Keratinocyte (primary cell): ENCODE results near the gene FAM221B.

Experiments
- CTCF ChIP-seq, 3 experiments: IDR thresholded peaks in 1 of 3; conservative IDR thresholded peaks in 1 of 3; optimal IDR thresholded peaks in 1 of 3; 2 replicates in 2 of 3; 3 replicates in 1 of 3; pipeline versions ENCODE3 to v1.5.1; 2011; ENCODE audit warnings: low read length in 3 of 3, mild to moderate bottlenecking in 3 of 3, moderate library complexity in 2 of 3, control low read depth in 1 of 3, inconsistent platforms in 1 of 3; ENCODE audit not compliant: insufficient read depth in 2 of 3; ENCODE audit errors: extremely low read depth in 1 of 3
- EZH2 ChIP-seq: IDR thresholded peaks from one replicate; pipeline ENCODE4 v1.6.1; 2012; ENCODE audit warnings: inconsistent platforms, mild to moderate bottlenecking, low read length, moderate library complexity

- no peak for TF ChIP-seq CTCF (optimal IDR thresholded peaks at IDR 0.05 in 1 of 3, IDR thresholded peaks at IDR 0.05 in 1 of 3, conservative IDR thresholded peaks at IDR 0.05 in 1 of 3; ENCODE audit: extremely low read depth in 1 of 3, insufficient read depth in 2 of 3, low read length in 3 of 3)
- TF ChIP-seq EZH2: no peak
Observed at GRCh38 chr9:35828716-35829083, at the start of gene FAM221B.
